Breast epithelium (tissue), 3 donors: ENCODE data around the gene DIS3L2.

Source experiments
- POLR2A ChIP-seq: fragments of 450-650 bp; IDR thresholded peaks from one replicate; pipeline ENCODE4 v1.6.1; 2016; ENCODE audit warnings: antibody characterized with exemption, mild to moderate bottlenecking, moderate library complexity
- POLR2AphosphoS5 ChIP-seq, 3 donors: sonication (generic); formaldehyde crosslinking; IDR thresholded peaks; one replicate each; pipeline ENCODE4 v1.6.1; 2017; ENCODE audit warnings: antibody characterized with exemption in 3 of 3
- TF ChIP-seq, protein P1 (sequence below), 3 donors: fragments of 450-650 bp; IDR thresholded peaks; one replicate each; pipeline ENCODE4 v1.5.1; 2016 to 2017; ENCODE audit warnings: antibody characterized with exemption in 3 of 3, mild to moderate bottlenecking in 3 of 3, moderate library complexity in 3 of 3

DNA sequence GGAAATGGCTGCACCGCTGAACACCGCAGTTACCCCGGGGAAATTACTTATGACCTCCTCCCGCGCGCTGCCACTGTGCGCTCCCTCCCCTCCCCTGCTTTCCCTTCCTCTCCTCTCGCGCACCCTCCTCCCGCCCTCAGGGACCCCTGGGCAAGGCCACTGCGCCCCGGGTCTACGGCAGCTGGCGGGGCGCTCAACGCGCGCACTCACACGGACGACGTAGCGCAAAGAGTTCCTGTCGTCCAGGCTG lies 424.9 kb downstream of the DIS3L2 start:
- TF ChIP-seq POLR2A: no peak
- TF ChIP-seq POLR2AphosphoS5 (IDR thresholded peaks at IDR 0.05): no peak
- TF ChIP-seq, protein P1, sequence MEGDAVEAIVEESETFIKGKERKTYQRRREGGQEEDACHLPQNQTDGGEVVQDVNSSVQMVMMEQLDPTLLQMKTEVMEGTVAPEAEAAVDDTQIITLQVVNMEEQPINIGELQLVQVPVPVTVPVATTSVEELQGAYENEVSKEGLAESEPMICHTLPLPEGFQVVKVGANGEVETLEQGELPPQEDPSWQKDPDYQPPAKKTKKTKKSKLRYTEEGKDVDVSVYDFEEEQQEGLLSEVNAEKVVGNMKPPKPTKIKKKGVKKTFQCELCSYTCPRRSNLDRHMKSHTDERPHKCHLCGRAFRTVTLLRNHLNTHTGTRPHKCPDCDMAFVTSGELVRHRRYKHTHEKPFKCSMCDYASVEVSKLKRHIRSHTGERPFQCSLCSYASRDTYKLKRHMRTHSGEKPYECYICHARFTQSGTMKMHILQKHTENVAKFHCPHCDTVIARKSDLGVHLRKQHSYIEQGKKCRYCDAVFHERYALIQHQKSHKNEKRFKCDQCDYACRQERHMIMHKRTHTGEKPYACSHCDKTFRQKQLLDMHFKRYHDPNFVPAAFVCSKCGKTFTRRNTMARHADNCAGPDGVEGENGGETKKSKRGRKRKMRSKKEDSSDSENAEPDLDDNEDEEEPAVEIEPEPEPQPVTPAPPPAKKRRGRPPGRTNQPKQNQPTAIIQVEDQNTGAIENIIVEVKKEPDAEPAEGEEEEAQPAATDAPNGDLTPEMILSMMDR (IDR thresholded peaks at IDR 0.05): no peak
